Body of pancreas (tissue), 4 donors: ENCODE results near the gene TMEM115. TPM values are rescaled to one million over a fixed set of nuclear protein-coding genes. Genes with fewer than 3 reads are reported as not detected.

Experiments used
- ATAC-seq: fragments of 150-250 bp; one replicate; pipeline ENCODE4 v1.9.1; 2016
- DNase-seq, 4 donors: peaks; one replicate each; pipeline ENCODE4 v3.0.0-alpha.2; 2019
- H3K27ac ChIP-seq, 4 donors: fragments of 200-600 bp; sonication (generic); 1 replicate in 3 of 4; 2 replicates in 1 of 4; pipeline versions ENCODE4 v1.5.1 to v1.6.1; 2016 to 2019; ENCODE audit warnings: mild to moderate bottlenecking in 1 of 4, mixed read lengths in 1 of 4, moderate library complexity in 1 of 4
- H3K27me3 ChIP-seq, 2 donors: fragments of 200-600 bp; sonication (generic); one replicate each; pipeline ENCODE4 v1.6.0; 2016; ENCODE audit warnings: mild to moderate bottlenecking in 1 of 2
- H3K36me3 ChIP-seq, 2 donors: fragments of 200-600 bp; sonication (generic); replicated peaks in 1 of 2; 2 replicates each; pipeline ENCODE4 v1.5.1; 2016; ENCODE audit warnings: low read depth in 2 of 2; ENCODE audit not compliant: insufficient read depth in 1 of 2
- H3K4me1 ChIP-seq: fragments of 200-600 bp; sonication (generic); one replicate; pipeline ENCODE4 v1.6.0; 2016
- H3K4me3 ChIP-seq, 2 donors: fragments of 200-600 bp; sonication (generic); 1 replicate in 1 of 2; 2 replicates in 1 of 2; pipeline ENCODE4 v1.5.1; 2016 to 2019
- H3K9me3 ChIP-seq, 3 donors: fragments of 200-600 bp; sonication (generic); 1 replicate in 2 of 3; 2 replicates in 1 of 3; pipeline ENCODE4 v1.5.1; 2016
- POLR2A ChIP-seq, 3 donors: fragments of 450-650 bp; IDR thresholded peaks; one replicate each; pipeline ENCODE4 v1.6.1; 2016; ENCODE audit warnings: antibody characterized with exemption in 3 of 3, mild to moderate bottlenecking in 2 of 3
- WGBS, 2 donors: methylation state at CpG; one replicate each; pipeline ENCODE4 v1.1.5; 2017; 5-methylcytosine and 5-hydroxymethylcytosine counted together
- intact Hi-C: fragments of 100-400 bp; cut with DNase I; formaldehyde crosslinking; loops from one replicate; pipeline ENCODE4 v1.15.1; 2023
- total RNA-seq, 2 donors: library from RNA; depleted of rRNA; stranded (reverse); fragments of >200 nt; gene quantifications; one replicate each; pipeline ENCODE4 v1.1.0, GENCODE V29; 2016
- TF ChIP-seq, protein P1 (sequence below), 7 experiments: fragments of 450-650 bp in 4 of 7; fragments of 200-600 bp in 3 of 7; sonication (generic) in 3 of 7; IDR thresholded peaks; one replicate each; pipeline ENCODE4 v1.5.1; 2016 to 2019; ENCODE audit warnings: antibody characterized with exemption in 7 of 7

TMEM115 gene
- total RNA-seq, 2 donors from 2014 or later, result 39.4 to 54.1 TPM

GRCh38 chr3:50327943-50328691 lies 31.2 kb downstream of the TMEM115 start, which contains the start of gene TUSC2:
TSS of gene TUSC2 (minus strand) at chr3:50328223. CDS start at chr3:50328099, 124 bp downstream.
- 1 to 4% methylated on average over 5 to 54 of the region's 55 CpGs for WGBS, 2 donors
- DNase-seq, result peak; percentile 99
- Histone ChIP-seq H3K27me3 (no peaks in the 10 kb centered on the region), H3K36me3 (peaks cover 7 to 23% of the 10 kb centered on the region in 2 donors), H3K4me3 (peak within 1 kb of the TSS; percentile 90 to 91), H3K27ac (peak within 1 kb of the TSS; percentile 50 to 94 (median 76)), H3K9me3 (no peaks in the 10 kb centered on the region), H3K4me1 (peaks cover 42% of the 10 kb centered on the region)
- peak; percentile 97 for ATAC-seq
- TF ChIP-seq, protein P1, sequence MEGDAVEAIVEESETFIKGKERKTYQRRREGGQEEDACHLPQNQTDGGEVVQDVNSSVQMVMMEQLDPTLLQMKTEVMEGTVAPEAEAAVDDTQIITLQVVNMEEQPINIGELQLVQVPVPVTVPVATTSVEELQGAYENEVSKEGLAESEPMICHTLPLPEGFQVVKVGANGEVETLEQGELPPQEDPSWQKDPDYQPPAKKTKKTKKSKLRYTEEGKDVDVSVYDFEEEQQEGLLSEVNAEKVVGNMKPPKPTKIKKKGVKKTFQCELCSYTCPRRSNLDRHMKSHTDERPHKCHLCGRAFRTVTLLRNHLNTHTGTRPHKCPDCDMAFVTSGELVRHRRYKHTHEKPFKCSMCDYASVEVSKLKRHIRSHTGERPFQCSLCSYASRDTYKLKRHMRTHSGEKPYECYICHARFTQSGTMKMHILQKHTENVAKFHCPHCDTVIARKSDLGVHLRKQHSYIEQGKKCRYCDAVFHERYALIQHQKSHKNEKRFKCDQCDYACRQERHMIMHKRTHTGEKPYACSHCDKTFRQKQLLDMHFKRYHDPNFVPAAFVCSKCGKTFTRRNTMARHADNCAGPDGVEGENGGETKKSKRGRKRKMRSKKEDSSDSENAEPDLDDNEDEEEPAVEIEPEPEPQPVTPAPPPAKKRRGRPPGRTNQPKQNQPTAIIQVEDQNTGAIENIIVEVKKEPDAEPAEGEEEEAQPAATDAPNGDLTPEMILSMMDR (IDR thresholded peaks at IDR 0.05), result peak in 1 of 7 experiments; percentile 8
- TF ChIP-seq POLR2A (IDR thresholded peaks at IDR 0.05), result peak; percentile 72 to 87 (median 86)
- intact Hi-C loops, result no loop called here

DNA sequence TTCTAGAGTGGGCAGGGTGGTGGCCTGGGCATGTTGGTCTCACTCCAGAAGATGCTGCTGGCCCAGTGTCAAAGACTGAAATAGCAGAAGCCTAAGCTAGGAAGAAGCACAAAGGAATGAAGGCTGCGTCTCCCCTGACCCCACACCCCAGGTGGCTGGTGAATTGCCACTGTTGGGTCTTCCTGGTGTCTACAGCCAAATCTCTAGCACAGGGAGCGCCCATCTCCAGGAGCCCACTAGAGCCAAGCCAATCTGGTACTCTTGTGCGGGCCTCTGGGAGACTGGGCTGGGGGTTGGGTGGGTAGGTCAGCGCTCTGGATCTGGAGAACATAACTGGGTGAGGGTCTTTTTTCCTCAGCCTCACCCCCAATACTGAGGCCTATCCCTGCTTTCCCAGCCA lies 32.2 kb downstream of the TMEM115 start:
- ATAC-seq, result no peak
- no peak for TF ChIP-seq POLR2A (IDR thresholded peaks at IDR 0.05)
- TF ChIP-seq, protein P1 (IDR thresholded peaks at IDR 0.05), result no peak
- peak overlapping the region in 2 of 4 donors; percentile 73 to 78 for H3K27ac ChIP-seq
- peak overlapping the region in 1 of 2 donors; percentile 90 for H3K4me3 ChIP-seq
- no peaks in the 10 kb centered on the region for H3K27me3 ChIP-seq
- peaks cover 47% of the 10 kb centered on the region for H3K4me1 ChIP-seq
- H3K36me3 ChIP-seq, result peaks cover 7 to 23% of the 10 kb centered on the region in 2 donors
- WGBS, 2 donors, result 53 to 60% methylated on average over 3 to 4 of the region's 4 CpGs
- no peak for DNase-seq
- intact Hi-C loops, result no loop called here
- no peaks in the 10 kb centered on the region for H3K9me3 ChIP-seq

GRCh38 chr3:50326182-50326541 lies 33.2 kb downstream of the TMEM115 start:
- no peak for DNase-seq
- intact Hi-C loops, result no loop called here
- H3K4me1 ChIP-seq, result peaks cover 52% of the 10 kb centered on the region
- H3K27me3 ChIP-seq, result no peaks in the 10 kb centered on the region
- H3K9me3 ChIP-seq, result no peaks in the 10 kb centered on the region
- no peak overlapping the region for H3K4me3 ChIP-seq
- peaks cover 7 to 15% of the 10 kb centered on the region in 2 donors for H3K36me3 ChIP-seq
- TF ChIP-seq POLR2A (IDR thresholded peaks at IDR 0.05), result no peak
- TF ChIP-seq, protein P1 (IDR thresholded peaks at IDR 0.05), result no peak
- no peak overlapping the region for H3K27ac ChIP-seq
- no peak for ATAC-seq
- 73 to 82% methylated on average over 8 of the region's 8 CpGs for WGBS, 2 donors

- peaks cover 53% of the 10 kb centered on the region for H3K4me1 ChIP-seq
- intact Hi-C loops, result no loop called here
- H3K36me3 ChIP-seq, result peaks cover 5 to 10% of the 10 kb centered on the region in 2 donors
- H3K4me3 ChIP-seq, result no peak overlapping the region
- no peaks in the 10 kb centered on the region for H3K27me3 ChIP-seq
- H3K27ac ChIP-seq, result no peak overlapping the region
- ATAC-seq, result no peak
- no peak for TF ChIP-seq POLR2A (IDR thresholded peaks at IDR 0.05)
- TF ChIP-seq, protein P1 (IDR thresholded peaks at IDR 0.05), result no peak
- no peak for DNase-seq
- no peaks in the 10 kb centered on the region for H3K9me3 ChIP-seq
- WGBS, 2 donors, result 81 to 85% methylated on average over 5 to 11 of the region's 11 CpGs
Measured at GRCh38 chr3:50325497-50326181, 33.7 kb downstream of the TMEM115 start.
